ENCODE results near the gene FOXP1.

DNA sequence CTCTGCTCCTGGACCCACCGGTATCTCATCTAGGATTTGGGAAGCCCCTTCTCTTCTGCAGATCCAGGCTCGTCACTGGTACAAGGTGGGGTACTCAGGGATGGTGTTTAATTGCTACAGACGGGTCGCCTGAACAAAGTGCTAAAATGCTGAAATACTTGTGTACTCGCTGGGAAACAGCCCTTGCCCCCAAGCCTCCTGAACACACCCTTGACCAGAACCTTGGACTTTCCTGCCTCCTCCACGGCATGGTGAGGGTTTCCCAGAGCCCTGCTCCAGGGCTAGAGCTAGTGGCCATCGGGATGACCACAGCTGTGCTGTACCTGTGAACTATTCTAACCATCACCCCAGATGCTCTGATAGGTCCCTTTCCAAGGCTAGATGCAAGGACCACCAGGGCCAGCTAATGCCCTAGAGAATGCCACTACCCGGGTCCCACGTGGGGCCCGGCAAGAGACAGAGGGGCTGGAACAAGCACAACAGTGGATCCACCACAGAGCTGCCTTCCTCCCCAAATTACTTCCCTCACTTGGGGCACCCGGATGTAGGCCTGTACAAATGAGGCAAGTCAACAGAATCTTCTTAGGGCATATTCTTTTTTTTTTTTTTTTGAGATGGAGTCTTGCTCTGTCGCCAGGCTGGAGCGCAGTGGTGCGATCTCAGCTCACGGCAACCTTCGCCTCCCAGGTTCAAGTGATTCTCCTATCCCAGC, 267.3 kb downstream of the FOXP1 start:
- no peak for TF ChIP-seq EZH2 (IDR thresholded peaks at IDR 0.05; ENCODE audit: insufficient read depth, low read length)
- TF ChIP-seq, protein P1, sequence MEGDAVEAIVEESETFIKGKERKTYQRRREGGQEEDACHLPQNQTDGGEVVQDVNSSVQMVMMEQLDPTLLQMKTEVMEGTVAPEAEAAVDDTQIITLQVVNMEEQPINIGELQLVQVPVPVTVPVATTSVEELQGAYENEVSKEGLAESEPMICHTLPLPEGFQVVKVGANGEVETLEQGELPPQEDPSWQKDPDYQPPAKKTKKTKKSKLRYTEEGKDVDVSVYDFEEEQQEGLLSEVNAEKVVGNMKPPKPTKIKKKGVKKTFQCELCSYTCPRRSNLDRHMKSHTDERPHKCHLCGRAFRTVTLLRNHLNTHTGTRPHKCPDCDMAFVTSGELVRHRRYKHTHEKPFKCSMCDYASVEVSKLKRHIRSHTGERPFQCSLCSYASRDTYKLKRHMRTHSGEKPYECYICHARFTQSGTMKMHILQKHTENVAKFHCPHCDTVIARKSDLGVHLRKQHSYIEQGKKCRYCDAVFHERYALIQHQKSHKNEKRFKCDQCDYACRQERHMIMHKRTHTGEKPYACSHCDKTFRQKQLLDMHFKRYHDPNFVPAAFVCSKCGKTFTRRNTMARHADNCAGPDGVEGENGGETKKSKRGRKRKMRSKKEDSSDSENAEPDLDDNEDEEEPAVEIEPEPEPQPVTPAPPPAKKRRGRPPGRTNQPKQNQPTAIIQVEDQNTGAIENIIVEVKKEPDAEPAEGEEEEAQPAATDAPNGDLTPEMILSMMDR (IDR thresholded peaks at IDR 0.05; ENCODE audit: insufficient read depth, low read depth, low read length), result no peak

All from astrocyte (in vitro differentiated cells and primary cell).